Heart left ventricle (tissue), 16 donors: ENCODE results near the gene HOOK2. TPM values are rescaled to one million over a fixed set of nuclear protein-coding genes. Genes with fewer than 3 reads are reported as not detected.

Experiments used
- ATAC-seq, 4 donors: fragments of 200-7000 bp; cut with Tn5 transposase; one replicate each; pipeline ENCODE4 v1.9.1; 2020 to 2022; ENCODE audit warnings: moderate library complexity in 4 of 4, mild to moderate bottlenecking in 3 of 4, moderate number of reproducible peaks in 1 of 4
- DNase-seq, 5 donors: peaks; one replicate each; pipeline ENCODE4 v3.0.0-alpha.2; 2020
- H3K27ac ChIP-seq, 12 donors: fragments of 200-600 bp; sonication (generic) in 4 of 12; one replicate each; pipeline versions ENCODE4 v1.5.0 to v1.8.0; 2016 to 2022; ENCODE audit warnings: mild to moderate bottlenecking in 2 of 12
- H3K27me3 ChIP-seq, 9 donors: fragments of 200-600 bp; sonication (generic) in 2 of 9; one replicate each; pipeline versions ENCODE4 v1.5.1 to v1.8.0; 2016 to 2022; ENCODE audit warnings: mild to moderate bottlenecking in 3 of 9
- H3K36me3 ChIP-seq, 9 donors: fragments of 200-600 bp; sonication (generic) in 2 of 9; one replicate each; pipeline versions ENCODE4 v1.5.0 to v1.8.0; 2018 to 2022; ENCODE audit warnings: mild to moderate bottlenecking in 2 of 9
- H3K4me1 ChIP-seq, 12 donors: fragments of 200-600 bp; sonication (generic) in 4 of 12; one replicate each; pipeline versions ENCODE4 v1.5.0 to v1.8.0; 2016 to 2022; ENCODE audit warnings: mild to moderate bottlenecking in 3 of 12
- H3K4me3 ChIP-seq, 12 donors: fragments of 200-600 bp; sonication (generic) in 4 of 12; one replicate each; pipeline versions ENCODE4 v1.5.0 to v1.8.0; 2017 to 2022; ENCODE audit warnings: mild to moderate bottlenecking in 9 of 12, moderate library complexity in 4 of 12
- H3K9me3 ChIP-seq, 12 donors: fragments of 200-600 bp; sonication (generic) in 4 of 12; one replicate each; pipeline versions ENCODE4 v1.5.0 to v1.8.0; 2016 to 2022; ENCODE audit warnings: mild to moderate bottlenecking in 1 of 12
- POLR2A ChIP-seq, 2 donors: fragments of 450-650 bp; IDR thresholded peaks; one replicate each; pipeline ENCODE4 v1.6.1; 2017; ENCODE audit warnings: antibody characterized with exemption in 2 of 2, mild to moderate bottlenecking in 2 of 2, moderate library complexity in 2 of 2
- WGBS, 4 donors: extraction: QIAGEN DNeasy Blood & Tissue Kit in 2 of 4; methylation state at CpG; one replicate each; pipeline versions ENCODE4 v1.1.5 to v1.1.7; 2013 to 2018; 5-methylcytosine and 5-hydroxymethylcytosine counted together
- intact Hi-C, 10 donors: fragments of 100-400 bp; cut with DNase I; formaldehyde crosslinking; loops; one replicate each; pipeline versions ENCODE4 v1.11.1 to v1.14.2; 2022
- polyA plus RNA-seq, 2 donors: library from polyadenylated mRNA; stranded (reverse); fragments of 200-250 nt; gene quantifications; one replicate each; pipeline ENCODE4 v1.2.3, GENCODE V29; 2013
- total RNA-seq, 9 donors: library from RNA; depleted of rRNA in 2 of 9; stranded (reverse); fragments of >200 nt in 2 of 9; fragmentation: NEBNext Ultra II Directional in 3 of 9; extraction: Animal tissue kit (Norgen Biotek cat#: 25700) in 3 of 9; gene quantifications; one replicate each; pipeline versions ENCODE4 v1.1.0 to v1.2.4, GENCODE V29; 2016 to 2023
- TF ChIP-seq, protein P1 (sequence below), 12 donors: fragments of 200-600 bp; sonication (generic) in 4 of 12; IDR thresholded peaks; one replicate each; pipeline versions ENCODE4 v1.5.0 to v1.8.0; 2018 to 2022; ENCODE audit warnings: antibody characterized with exemption in 12 of 12, mild to moderate bottlenecking in 5 of 12
- donor health status: ischemic (EF 13 %, LVEDD 7.1; RV severe dilation, severe dysfunction).
- donor health status: healthy with polysubstance abuse.
- donor health status: DM: no; HTN: yes; CAD: no.
- donor health status: DM: no; HTN: no; CAD: no.
- donor health status: ischemic (EF 25% LVEDD 6.9; RV normal size, moderate dysfunction).
- donor health status: ischemic (EF 25% LVEDD 5.7; RV mildly dilated, moderate dysfunction).
- donor health status: healthy.
- donor health status: DM: yes; HTN: yes; CAD: no.
- donor health status: ischemic (EF 35%, LVEDD 5.7; RV mildly dilated, moderate dysfunction).
- donor health status: nonischemic (EF 11% LVEDD 7.7; RV severe dilation, severe dysfunction).
- donor health status: DM: yes; HTN: yes; CAD: no.
- donor health status: PGD.
- donor health status: ischemic (EF 29% LVEDD 5.4; RV normal size, mild dysfunction).
- donor health status: nonischemic (EF 23%, LVEDD 6.1; RV moderate dilation, normal function).

HOOK2 gene
- total and polyA plus RNA-seq, 11 donors = 29.9 to 90.1 (median 62.6) TPM

DNA sequence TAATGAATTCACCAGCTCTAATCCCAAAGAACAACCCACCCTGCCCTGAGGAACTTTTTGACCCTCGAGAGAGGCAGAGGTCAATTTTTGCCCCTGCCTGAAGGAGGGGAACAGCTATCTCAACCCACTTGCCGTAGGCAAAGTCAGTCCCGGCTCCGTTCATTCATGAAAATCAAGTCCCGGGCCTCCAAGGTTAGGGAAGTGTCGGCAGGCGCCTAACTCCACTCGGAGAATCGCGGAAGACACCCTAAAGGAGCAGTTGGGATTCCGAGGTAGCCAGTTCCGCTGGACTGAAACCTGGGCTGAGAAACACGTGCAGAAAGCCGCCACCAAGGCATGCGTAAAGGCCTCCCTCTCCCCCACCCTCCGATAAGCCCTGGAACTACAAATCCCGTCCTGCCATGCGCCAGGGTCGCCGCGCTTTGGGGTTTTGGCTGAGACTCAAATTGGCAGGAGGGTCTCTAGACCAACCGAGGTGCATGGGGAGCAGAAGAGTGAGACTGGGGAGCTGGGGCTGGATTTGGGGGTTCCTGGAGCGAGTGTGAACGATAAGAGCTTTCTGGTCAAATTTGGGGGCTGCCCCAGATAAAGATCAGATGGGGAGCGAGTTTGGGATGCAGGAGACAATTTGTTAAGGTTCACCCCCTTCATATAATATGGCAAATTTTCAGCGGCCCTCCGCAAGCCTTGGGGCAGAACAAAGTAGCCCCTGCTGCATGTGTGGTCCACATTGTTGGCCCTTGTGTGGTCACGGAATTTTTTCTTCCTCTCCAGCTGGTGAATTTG is 51.5 kb downstream of the HOOK2 start, which contains the start of gene TNPO2:
Gene TNPO2 (minus strand): TSS at position 292 of the 786 bp plus-strand sequence. CDS start 2,955 bp downstream, outside the sequence.
- intact Hi-C loops = loop anchor here in 4 of 10 donors (2.0 to 5.0 kb wide), 3 partner anchors 13 to 78 kb away; partner anchors contain the start of genes PRDX2 (in 2 of the 4), THSD8 (in 2 of the 4), DHPS (in 1 of the 4) and GET3 (in 1 of the 4)
- 4 to 6% (median 5%) methylated on average over 22 to 28 of the region's 28 CpGs for WGBS, 4 donors
- DNase-seq = peak; percentile 44 to 79 (median 59)

DNA sequence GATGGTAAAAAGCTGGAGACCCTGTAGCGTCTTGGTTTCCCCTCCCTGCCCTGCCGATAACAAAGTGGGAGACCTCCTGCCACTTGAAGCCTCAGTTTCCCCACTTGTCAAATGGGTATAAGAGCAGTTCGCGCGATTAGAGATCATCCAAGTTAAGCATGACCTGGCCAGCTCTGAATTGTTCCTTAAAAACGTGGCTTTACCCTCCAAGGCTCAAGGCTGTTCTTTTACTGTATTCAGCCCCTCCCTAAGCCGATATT is 52.0 kb downstream of the HOOK2 start:
- DNase-seq (no peak), ATAC-seq (no peak)
- no peak for TF ChIP-seq POLR2A (IDR thresholded peaks at IDR 0.05)
- TF ChIP-seq, protein P1, sequence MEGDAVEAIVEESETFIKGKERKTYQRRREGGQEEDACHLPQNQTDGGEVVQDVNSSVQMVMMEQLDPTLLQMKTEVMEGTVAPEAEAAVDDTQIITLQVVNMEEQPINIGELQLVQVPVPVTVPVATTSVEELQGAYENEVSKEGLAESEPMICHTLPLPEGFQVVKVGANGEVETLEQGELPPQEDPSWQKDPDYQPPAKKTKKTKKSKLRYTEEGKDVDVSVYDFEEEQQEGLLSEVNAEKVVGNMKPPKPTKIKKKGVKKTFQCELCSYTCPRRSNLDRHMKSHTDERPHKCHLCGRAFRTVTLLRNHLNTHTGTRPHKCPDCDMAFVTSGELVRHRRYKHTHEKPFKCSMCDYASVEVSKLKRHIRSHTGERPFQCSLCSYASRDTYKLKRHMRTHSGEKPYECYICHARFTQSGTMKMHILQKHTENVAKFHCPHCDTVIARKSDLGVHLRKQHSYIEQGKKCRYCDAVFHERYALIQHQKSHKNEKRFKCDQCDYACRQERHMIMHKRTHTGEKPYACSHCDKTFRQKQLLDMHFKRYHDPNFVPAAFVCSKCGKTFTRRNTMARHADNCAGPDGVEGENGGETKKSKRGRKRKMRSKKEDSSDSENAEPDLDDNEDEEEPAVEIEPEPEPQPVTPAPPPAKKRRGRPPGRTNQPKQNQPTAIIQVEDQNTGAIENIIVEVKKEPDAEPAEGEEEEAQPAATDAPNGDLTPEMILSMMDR (IDR thresholded peaks at IDR 0.05) = no peak
- no peaks in the 10 kb centered on the region for H3K27me3 ChIP-seq
- 0 to 2% (median 1%) methylated on average over 7 of the region's 7 CpGs for WGBS, 4 donors
- peaks cover 4 to 44% (median 33%) of the 10 kb centered on the region in 12 donors for H3K4me1 ChIP-seq
- no peaks in the 10 kb centered on the region for H3K9me3 ChIP-seq
- H3K4me3 ChIP-seq = peak overlapping the region; percentile 40 to 98 (median 76)
- intact Hi-C loops = loop anchor here in 4 of 10 donors (2.0 to 5.0 kb wide), 3 partner anchors 13 to 79 kb away; partner anchors contain the start of genes PRDX2 (in 2 of the 4), THSD8 (in 2 of the 4), DHPS (in 1 of the 4) and GET3 (in 1 of the 4)
- peak overlapping the region in 11 of 12 donors; percentile 89 to 98 (median 96) for H3K27ac ChIP-seq
- peaks cover 0 to 19% (median 7%) of the 10 kb centered on the region in 9 donors for H3K36me3 ChIP-seq

More for the DNA sequence above, 51.5 kb downstream of the HOOK2 start, which contains the start of gene TNPO2:
- peak; percentile 14 to 57 (median 50) for ATAC-seq
- TF ChIP-seq, protein P1 (IDR thresholded peaks at IDR 0.05) = no peak
- TF ChIP-seq POLR2A (IDR thresholded peaks at IDR 0.05) = no peak
- H3K36me3 ChIP-seq = peaks cover 0 to 19% (median 6%) of the 10 kb centered on the region in 9 donors
- peak within 1 kb of the TSS in 11 of 12 donors; percentile 89 to 98 (median 96) for H3K27ac ChIP-seq
- H3K9me3 ChIP-seq = no peaks in the 10 kb centered on the region
- no peaks in the 10 kb centered on the region for H3K27me3 ChIP-seq
- H3K4me1 ChIP-seq = peaks cover 4 to 39% (median 33%) of the 10 kb centered on the region in 12 donors
- peak within 1 kb of the TSS; percentile 65 to 98 (median 79) for H3K4me3 ChIP-seq

DNA sequence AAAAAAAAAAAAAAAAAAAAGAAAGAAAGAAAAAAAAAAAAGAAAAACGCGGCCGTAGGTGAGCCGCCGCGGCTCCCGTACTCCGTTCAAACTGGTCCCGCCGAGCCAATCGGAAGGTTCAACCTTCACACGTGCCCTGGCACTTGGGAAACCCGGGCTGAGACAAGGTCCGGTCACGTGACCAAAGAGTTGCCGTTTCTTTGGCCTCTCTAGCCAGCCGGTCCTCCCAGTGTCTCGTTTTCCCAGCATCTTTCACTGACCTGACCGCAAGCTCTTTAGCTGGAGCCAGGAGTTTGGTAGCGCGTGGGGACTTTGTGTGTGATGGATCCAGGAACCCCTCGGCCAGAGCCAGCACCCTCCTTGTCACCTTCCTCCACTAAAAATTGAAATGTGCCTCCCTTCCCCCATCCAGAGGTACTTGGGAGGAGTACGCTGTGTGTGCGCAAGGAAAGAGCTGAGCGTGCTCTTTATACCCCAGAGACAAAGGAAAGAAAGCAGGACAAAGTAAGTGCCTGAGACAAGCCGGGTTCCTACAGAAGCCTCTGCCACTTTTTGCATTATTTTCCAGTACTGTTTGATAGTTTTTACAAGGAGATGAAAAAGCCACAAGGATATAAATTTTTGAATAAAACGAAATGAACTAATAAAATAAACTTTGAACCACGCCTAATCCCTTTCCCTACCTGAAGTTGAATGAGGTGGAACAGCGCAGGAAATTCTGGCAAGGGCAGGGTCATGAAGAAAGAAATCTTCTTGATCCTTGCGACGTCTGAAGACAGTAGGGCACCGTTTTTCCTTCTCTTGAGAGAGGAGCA is 52.6 kb downstream of the HOOK2 start:
- peak; percentile 96 to 99 (median 98) for DNase-seq
- Histone ChIP-seq H3K9me3 (no peaks in the 10 kb centered on the region), H3K4me1 (peaks cover 4 to 44% (median 33%) of the 10 kb centered on the region in 12 donors), H3K36me3 (peaks cover 0 to 19% (median 13%) of the 10 kb centered on the region in 9 donors), H3K27ac (peak overlapping the region; percentile 88 to 98 (median 96)), H3K4me3 (peak overlapping the region; percentile 65 to 98 (median 79)), H3K27me3 (no peaks in the 10 kb centered on the region)
- 1% methylated on average over 32 of the region's 32 CpGs for WGBS, 4 donors
- TF ChIP-seq POLR2A (IDR thresholded peaks at IDR 0.05) = no peak
- TF ChIP-seq, protein P1 (IDR thresholded peaks at IDR 0.05) = no peak
- peak; percentile 92 to 96 (median 94) for ATAC-seq
- intact Hi-C loops = loop anchor here in 4 of 10 donors (2.0 to 5.0 kb wide), 3 partner anchors 14 to 80 kb away; partner anchors contain the start of genes PRDX2 (in 2 of the 4), THSD8 (in 2 of the 4), DHPS (in 1 of the 4) and GET3 (in 1 of the 4)
